Endothelial cell of umbilical vein (primary cell): ENCODE results near the gene SOX10. TPM values are rescaled to one million over a fixed set of nuclear protein-coding genes. Genes with fewer than 3 reads are reported as not detected.
"Not testable (repeated sequence)": the region's sequence is repeated elsewhere in the genome, so short reads cannot be mapped to it uniquely, and the experiment has no call there.

ENCODE experiments used
- BruUV-seq: library from RNA; stranded (reverse); fragments of 400-500 nt; replicated peaks from 2 replicates; lab custom pipeline; 2021; lab: Mats Ljungman, UMichigan
- CTCF ChIA-PET: fragments of 300-600, 350-600 bp; sonication (Branson Sonifier 250); formaldehyde crosslinking; loops from one replicate; lab custom pipeline; 2021; ENCODE audit warnings: antibody characterized with exemption, inconsistent platforms; lab: Charles Lee
- POLR2A ChIA-PET: fragments of 300-600, 350-600 bp; sonication (Branson Sonifier 250); formaldehyde crosslinking; loops from one replicate; lab custom pipeline; 2021; ENCODE audit warnings: antibody characterized with exemption, inconsistent platforms; lab: Charles Lee
- DNase-seq: peaks from one replicate; pipeline ENCODE4 v3.0.0-alpha.2; 2011; ENCODE audit warnings: low read depth, low spot score
- FAIRE-seq: peaks from 2 replicates; lab custom pipeline; 2011; peaks lifted over from hg19 to GRCh38; lab: Jason Lieb, UNC
- H2AFZ ChIP-seq: 2 replicates; pipeline ENCODE4 v1.6.0; 2012; ENCODE audit warnings: low read depth, low read length, control low read depth, inconsistent platforms
- H3K27ac ChIP-seq: 2 replicates; pipeline ENCODE4 v1.5.1; 2011; ENCODE audit warnings: low read depth, mild to moderate bottlenecking, control low read depth, low read length, moderate library complexity; ENCODE audit not compliant: insufficient read depth
- H3K27me3 ChIP-seq, 2 experiments: 2 replicates each; pipeline versions ENCODE4 v1.6.0 to v1.6.1; 2011; ENCODE audit warnings: low read length in 2 of 2, mixed read lengths in 1 of 2; ENCODE audit not compliant: control insufficient read depth in 2 of 2, insufficient read depth in 2 of 2
- H3K36me3 ChIP-seq, 2 experiments: 2 replicates in 1 of 2; 3 replicates in 1 of 2; pipeline ENCODE4 v1.5.1; 2011; ENCODE audit warnings: low read length in 2 of 2, mild to moderate bottlenecking in 1 of 2, moderate library complexity in 1 of 2; ENCODE audit not compliant: control insufficient read depth in 2 of 2, insufficient read depth in 2 of 2; ENCODE audit errors: extremely low read depth in 1 of 2
- H3K4me1 ChIP-seq: 3 replicates; pipeline ENCODE4 v1.5.1; 2011; ENCODE audit warnings: mild to moderate bottlenecking, low read length; ENCODE audit not compliant: control insufficient read depth, insufficient read depth; ENCODE audit errors: extremely low read depth
- H3K4me2 ChIP-seq: 2 replicates; pipeline ENCODE4 v1.6.1; 2011; ENCODE audit warnings: low read length, control low read depth, mixed read lengths; ENCODE audit not compliant: insufficient read depth
- H3K4me3 ChIP-seq, 3 experiments: fragments of 200-600 bp in 1 of 3; sonication (generic), shearing (Covaris generic) in 1 of 3; replicated peaks in 1 of 3; 2 replicates each; pipeline ENCODE4 v1.5.1; 2011 to 2016; ENCODE audit warnings: control low read depth in 3 of 3, low read length in 3 of 3, mild to moderate bottlenecking in 2 of 3, inconsistent platforms in 1 of 3, low read depth in 1 of 3, moderate library complexity in 1 of 3; ENCODE audit not compliant: insufficient read depth in 1 of 3
- H3K79me2 ChIP-seq: 2 replicates; pipeline ENCODE4 v1.6.0; 2012; ENCODE audit warnings: low read length, inconsistent platforms; ENCODE audit not compliant: control insufficient read depth, insufficient read depth
- H3K9ac ChIP-seq: replicated peaks from 2 replicates; pipeline ENCODE3; 2011; ENCODE audit warnings: low read length, control low read depth; ENCODE audit not compliant: insufficient read depth; ENCODE audit errors: extremely low read depth
- H3K9me1 ChIP-seq: replicated peaks from 3 replicates; pipeline ENCODE4 v1.6.0; 2011; ENCODE audit warnings: mild to moderate bottlenecking, low read length; ENCODE audit not compliant: control insufficient read depth, insufficient read depth; ENCODE audit errors: extremely low read depth
- H3K9me3 ChIP-seq: replicated peaks from 2 replicates; pipeline ENCODE4 v1.5.1; 2012; ENCODE audit warnings: low read length, inconsistent platforms; ENCODE audit not compliant: control insufficient read depth, insufficient read depth
- H4K20me1 ChIP-seq: replicated peaks from 2 replicates; pipeline ENCODE3; 2011; ENCODE audit warnings: mild to moderate bottlenecking, low read length; ENCODE audit not compliant: control insufficient read depth, insufficient read depth; ENCODE audit errors: extremely low read depth
- EZH2 ChIP-seq: IDR thresholded peaks from 2 replicates; pipeline ENCODE4 v1.6.1; 2012; ENCODE audit warnings: borderline replicate concordance, low read depth, mild to moderate bottlenecking, moderate library complexity, low read length, inconsistent platforms; ENCODE audit not compliant: severe bottlenecking
- FOS ChIP-seq: IDR thresholded peaks from 2 replicates; pipeline ENCODE4 v1.6.1; 2011; ENCODE audit warnings: mild to moderate bottlenecking, low read length, moderate library complexity, borderline replicate concordance; ENCODE audit not compliant: insufficient read depth
- GATA2 ChIP-seq: IDR thresholded peaks from 2 replicates; pipeline ENCODE4 v1.7.0; 2011; ENCODE audit warnings: low read depth, mild to moderate bottlenecking, moderate library complexity, mixed read lengths, low read length; ENCODE audit not compliant: insufficient read length, insufficient read depth
- JUN ChIP-seq: IDR thresholded peaks from 2 replicates; pipeline ENCODE4 v1.6.1; 2011; ENCODE audit warnings: borderline replicate concordance, low read depth; ENCODE audit not compliant: insufficient read length, insufficient read depth
- MYC ChIP-seq: IDR thresholded peaks from one replicate; pipeline ENCODE4 v1.6.1; 2011; ENCODE audit warnings: mild to moderate bottlenecking, low read depth, low read length
- POLR2A ChIP-seq: IDR thresholded peaks from 2 replicates; pipeline ENCODE4 v1.6.1; 2012; ENCODE audit warnings: low read depth, mild to moderate bottlenecking, control low read depth, low read length
- POLR2AphosphoS5 ChIP-seq: IDR thresholded peaks from 2 replicates; pipeline ENCODE4 v1.6.1; 2012; ENCODE audit warnings: low read depth, mild to moderate bottlenecking, control low read depth, low read length, moderate library complexity; ENCODE audit not compliant: insufficient read depth
- dilution Hi-C: fragments of 300-500 bp; cut with MboI; formaldehyde crosslinking; loops from one replicate; pipeline ENCODE4 v1.15.0; 2019; ENCODE audit warnings: low sequenced_read_pairs; ENCODE audit not compliant: extremely low pct_ligation_motif_present
- intact Hi-C: fragments of 100-400 bp; cut with micrococcal nuclease; formaldehyde crosslinking; loops from one replicate; pipeline ENCODE4 v1.10.0; 2022
- polyA plus RNA-seq, 4 experiments: library from polyadenylated mRNA; depleted of rRNA in 3 of 4; stranded (reverse) in 3 of 4; unstranded in 1 of 4; fragments of >200 nt; gene quantifications; 2 replicates each; pipeline versions ENCODE4 v1.2.1 to v1.2.3, GENCODE V29; 2011 to 2012; ENCODE audit warnings: missing spikeins in 1 of 4
- total RNA-seq: library from RNA; stranded (reverse); gene quantifications from 2 replicates; pipeline ENCODE4 v1.2.3, GENCODE V29; 2021
- TF ChIP-seq, protein P1 (sequence below), 2 donors: IDR thresholded peaks; 1 replicate in 1 of 2; 2 replicates in 1 of 2; pipeline ENCODE4 v1.5.1; 2011; ENCODE audit warnings: low read length in 2 of 2, mild to moderate bottlenecking in 2 of 2, moderate library complexity in 2 of 2, control low read depth in 1 of 2, inconsistent platforms in 1 of 2, low read depth in 1 of 2; ENCODE audit not compliant: insufficient read depth in 1 of 2; ENCODE audit errors: extremely low read depth in 1 of 2
- TF ChIP-seq, protein P2 (sequence below): IDR thresholded peaks from 2 replicates; pipeline ENCODE4 v1.6.1; 2011; ENCODE audit not compliant: insufficient read depth, insufficient read length

The SOX10 gene
- total and polyA plus RNA-seq, 2 donors (not counting 3 experiments of a cell fraction or from before 2014, with no cell fraction given) = not detected

- ChIA-PET CTCF (interaction anchor here (1.3 to 1.5 kb wide), 2 partner anchors 13 to 135 kb away, joined by 4 to 7 read pairs; no protein-coding TSS in a partner anchor), POLR2A (interaction anchor here (0.7 kb wide), 1 partner anchor 9 kb away, joined by 6 read pairs; no protein-coding TSS in a partner anchor)
- peaks cover 14% of the 10 kb centered on the region for H3K4me1 ChIP-seq
- H3K27me3 ChIP-seq, H3K9me1 ChIP-seq, DNase-seq, H3K27ac ChIP-seq, FAIRE-seq, dilution Hi-C loops, H4K20me1 ChIP-seq, H3K9me3 ChIP-seq, BruUV-seq: not testable (repeated sequence)
- H2AFZ ChIP-seq = peak overlapping the region; percentile 42
- peaks cover 7 to 11% of the 10 kb centered on the region in 2 experiments for H3K36me3 ChIP-seq
- H3K4me2 ChIP-seq = peak overlapping the region; percentile 93
- H3K79me2 ChIP-seq = peaks cover 15% of the 10 kb centered on the region
- H3K4me3 ChIP-seq = peak overlapping the region in 2 of 3 experiments; percentile 54 to 96
- peak overlapping the region; percentile 77 for H3K9ac ChIP-seq
- intact Hi-C loops = loop anchor here (2.0 to 5.0 kb wide), 3 partner anchors 18 to 135 kb away; partner anchors contain the start of gene MICALL1
These were observed 31.7 kb downstream of the SOX10 start for GRCh38 chr22:37952629-37953028.

DNA sequence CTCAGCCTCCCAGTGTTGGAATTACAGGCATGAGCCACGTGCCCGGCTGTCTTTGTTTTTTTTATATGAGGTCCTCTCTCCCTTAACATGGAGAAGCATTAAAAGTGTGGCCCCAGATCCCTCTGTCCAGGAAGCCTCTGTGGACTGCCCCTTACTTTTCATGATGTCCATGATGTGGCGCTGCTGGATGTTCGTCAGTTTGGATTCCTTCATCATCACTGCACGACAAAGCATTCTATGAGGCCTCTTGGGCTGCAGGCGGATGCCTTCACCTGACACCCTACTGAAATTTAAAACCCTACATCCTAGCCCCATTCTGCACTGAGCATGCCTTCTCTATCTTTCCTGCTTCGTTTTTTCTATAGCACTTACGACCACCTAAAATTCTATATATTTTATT lies 33.0 kb downstream of the SOX10 start:
- Histone ChIP-seq H4K20me1 (no peaks in the 10 kb centered on the region), H3K27me3 (no peaks in the 10 kb centered on the region), H3K36me3 (no peaks in the 10 kb centered on the region), H3K79me2 (peaks cover 15% of the 10 kb centered on the region), H3K9ac (no peak overlapping the region), H2AFZ (no peak overlapping the region), H3K4me2 (no peak overlapping the region), H3K9me1 (no peaks in the 10 kb centered on the region), H3K27ac (no peak overlapping the region), H3K9me3 (no peaks in the 10 kb centered on the region), H3K4me1 (peaks cover 14% of the 10 kb centered on the region), H3K4me3 (no peak overlapping the region)
- dilution Hi-C loops = no loop called here
- ChIA-PET POLR2A (no interaction called here), CTCF (interaction anchor here (1.5 kb wide), 1 partner anchor 14 kb away, joined by 7 read pairs; no protein-coding TSS in a partner anchor)
- TF ChIP-seq FOS (no peak), POLR2AphosphoS5 (no peak), POLR2A (no peak), GATA2 (no peak), JUN (no peak), EZH2 (no peak), MYC (no peak)
- TF ChIP-seq, protein P1, sequence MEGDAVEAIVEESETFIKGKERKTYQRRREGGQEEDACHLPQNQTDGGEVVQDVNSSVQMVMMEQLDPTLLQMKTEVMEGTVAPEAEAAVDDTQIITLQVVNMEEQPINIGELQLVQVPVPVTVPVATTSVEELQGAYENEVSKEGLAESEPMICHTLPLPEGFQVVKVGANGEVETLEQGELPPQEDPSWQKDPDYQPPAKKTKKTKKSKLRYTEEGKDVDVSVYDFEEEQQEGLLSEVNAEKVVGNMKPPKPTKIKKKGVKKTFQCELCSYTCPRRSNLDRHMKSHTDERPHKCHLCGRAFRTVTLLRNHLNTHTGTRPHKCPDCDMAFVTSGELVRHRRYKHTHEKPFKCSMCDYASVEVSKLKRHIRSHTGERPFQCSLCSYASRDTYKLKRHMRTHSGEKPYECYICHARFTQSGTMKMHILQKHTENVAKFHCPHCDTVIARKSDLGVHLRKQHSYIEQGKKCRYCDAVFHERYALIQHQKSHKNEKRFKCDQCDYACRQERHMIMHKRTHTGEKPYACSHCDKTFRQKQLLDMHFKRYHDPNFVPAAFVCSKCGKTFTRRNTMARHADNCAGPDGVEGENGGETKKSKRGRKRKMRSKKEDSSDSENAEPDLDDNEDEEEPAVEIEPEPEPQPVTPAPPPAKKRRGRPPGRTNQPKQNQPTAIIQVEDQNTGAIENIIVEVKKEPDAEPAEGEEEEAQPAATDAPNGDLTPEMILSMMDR (IDR thresholded peaks at IDR 0.05; ENCODE audit: extremely low read depth in 1 of 2, insufficient read depth in 1 of 2, low read depth in 1 of 2, low read length in 2 of 2) = no peak
- TF ChIP-seq, protein P2, sequence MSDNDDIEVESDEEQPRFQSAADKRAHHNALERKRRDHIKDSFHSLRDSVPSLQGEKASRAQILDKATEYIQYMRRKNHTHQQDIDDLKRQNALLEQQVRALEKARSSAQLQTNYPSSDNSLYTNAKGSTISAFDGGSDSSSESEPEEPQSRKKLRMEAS = no peak
- DNase-seq (no peak), FAIRE-seq (no peak)
- intact Hi-C loops = loop anchor here (5.0 kb wide), 2 partner anchors 44 to 134 kb away; partner anchors contain the start of gene MICALL1
- BruUV-seq = no TSS peak
